Endothelial cell (in vitro differentiated cells): ENCODE results near the gene KLF18. TPM values are rescaled to one million over a fixed set of nuclear protein-coding genes. Genes with fewer than 3 reads are reported as not detected.

ENCODE experiments used
- DNase-seq: peaks from one replicate; pipeline ENCODE4 v3.0.0; 2021; ENCODE audit warnings: low spot score
- H3K27ac Mint-ChIP-seq: one replicate; pipeline ENCODE4 v1.8.0; 2021; ENCODE audit warnings: mixed read lengths, inconsistent platforms; ENCODE audit not compliant: unreplicated experiment
- H3K27me3 Mint-ChIP-seq: one replicate; pipeline ENCODE4 v1.8.0; 2021; ENCODE audit warnings: mild to moderate bottlenecking, moderate library complexity, mixed read lengths, inconsistent platforms; ENCODE audit not compliant: unreplicated experiment
- H3K36me3 Mint-ChIP-seq: one replicate; pipeline ENCODE4 v1.8.0; 2021; ENCODE audit warnings: mild to moderate bottlenecking, low read depth, mixed read lengths, inconsistent platforms; ENCODE audit not compliant: unreplicated experiment
- H3K4me1 Mint-ChIP-seq: one replicate; pipeline ENCODE4 v1.8.0; 2021; ENCODE audit warnings: mild to moderate bottlenecking, mixed read lengths, inconsistent platforms; ENCODE audit not compliant: unreplicated experiment
- H3K4me3 Mint-ChIP-seq: one replicate; pipeline ENCODE4 v1.8.0; 2021; ENCODE audit warnings: mild to moderate bottlenecking, mixed read lengths, inconsistent platforms; ENCODE audit not compliant: unreplicated experiment
- H3K9me3 Mint-ChIP-seq: one replicate; pipeline ENCODE4 v1.8.0; 2021; ENCODE audit warnings: mixed read lengths, inconsistent platforms; ENCODE audit not compliant: unreplicated experiment
- CTCF ChIP-seq: fragments of 200-600 bp; sonication (generic); IDR thresholded peaks from one replicate; pipeline ENCODE4 v1.5.0; 2021; ENCODE audit warnings: antibody characterized with exemption; ENCODE audit not compliant: unreplicated experiment
- long read RNA-seq: library from polyadenylated mRNA; unstranded; transcript quantifications from one replicate; pipeline ENCODE4 v2.0.0, GENCODE V29; 2020; ENCODE audit not compliant: unreplicated experiment
- total RNA-seq: library from RNA; stranded (reverse); fragmentation: NEBNext Ultra II Directional; extraction: Animal tissue kit (Norgen Biotek cat#: 25700); gene quantifications from one replicate; pipeline ENCODE4 v1.2.1, GENCODE V29; 2021; ENCODE audit not compliant: unreplicated experiment

KLF18 gene
- not detected for total RNA-seq
- long read RNA-seq: 0 reads

- H3K9me3 Mint-ChIP-seq: no peaks in the 10 kb centered on the region
Observed at GRCh38 chr1:44141531-44141930, at the start of gene KLF18. Gene KLF18, minus strand, starts transcription at chr1:44141631. Its CDS starts 0 bp downstream, at chr1:44141631.

GRCh38 chr1:44174630-44175029 is 33.2 kb upstream of the KLF18 start:
- Mint-ChIP-seq H3K9me3 (peaks cover 13% of the 10 kb centered on the region), H3K27ac (no peak overlapping the region), H3K36me3 (peaks cover 5% of the 10 kb centered on the region), H3K27me3 (peaks cover 2% of the 10 kb centered on the region), H3K4me1 (no peaks in the 10 kb centered on the region), H3K4me3 (no peak overlapping the region)
- no peak for DNase-seq
- no peak for TF ChIP-seq CTCF

More at GRCh38 chr1:44141531-44141930, at the start of gene KLF18:
- no peak for TF ChIP-seq CTCF
- Mint-ChIP-seq H3K4me3 (no peak within 1 kb of the TSS), H3K27ac (no peak within 1 kb of the TSS), H3K27me3 (peaks cover 1% of the 10 kb centered on the region), H3K4me1 (no peaks in the 10 kb centered on the region), H3K36me3 (no peaks in the 10 kb centered on the region)
- no peak for DNase-seq

GRCh38 chr1:44170281-44170823 is 28.9 kb upstream of the KLF18 start:
- no peak overlapping the region for H3K4me3 Mint-ChIP-seq
- no peak overlapping the region for H3K27ac Mint-ChIP-seq
- H3K27me3 Mint-ChIP-seq: peaks cover 8% of the 10 kb centered on the region
- H3K9me3 Mint-ChIP-seq: peaks cover 13% of the 10 kb centered on the region
- no peak for DNase-seq
- peaks cover 5% of the 10 kb centered on the region for H3K36me3 Mint-ChIP-seq
- no peak for TF ChIP-seq CTCF
- H3K4me1 Mint-ChIP-seq: no peaks in the 10 kb centered on the region

GRCh38 chr1:44168520-44169098 is 27.2 kb upstream of the KLF18 start:
- no peak for DNase-seq
- peaks cover 4% of the 10 kb centered on the region for H3K9me3 Mint-ChIP-seq
- H3K4me1 Mint-ChIP-seq: no peaks in the 10 kb centered on the region
- H3K27me3 Mint-ChIP-seq: peaks cover 8% of the 10 kb centered on the region
- H3K27ac Mint-ChIP-seq: no peak overlapping the region
- peaks cover 5% of the 10 kb centered on the region for H3K36me3 Mint-ChIP-seq
- H3K4me3 Mint-ChIP-seq: no peak overlapping the region
- no peak for TF ChIP-seq CTCF

- no peak for DNase-seq
- TF ChIP-seq CTCF: no peak
- Mint-ChIP-seq H3K4me3 (no peak overlapping the region), H3K4me1 (no peaks in the 10 kb centered on the region), H3K27ac (no peak overlapping the region), H3K36me3 (no peaks in the 10 kb centered on the region), H3K27me3 (peaks cover 3% of the 10 kb centered on the region), H3K9me3 (no peaks in the 10 kb centered on the region)
Observed at GRCh38 chr1:44161546-44161945, 20.1 kb upstream of the KLF18 start.
